ENCODE measurements around the gene CEMIP. TPM values are rescaled to one million over a fixed set of nuclear protein-coding genes. Genes with fewer than 3 reads are reported as not detected.
"Not testable (repeated sequence)": the region's sequence is repeated elsewhere in the genome, so short reads cannot be mapped to it uniquely, and the experiment has no call there.

The CEMIP gene
- total RNA-seq, 1 donor = 687 TPM

- DNase-seq (ENCODE audit: insufficient read length, low spot score, missing footprints) = no peak
- no peaks in the 10 kb centered on the region for H3K27me3 ChIP-seq (ENCODE audit: insufficient read depth, low read length)
- TF ChIP-seq CTCF (IDR thresholded peaks at IDR 0.05; ENCODE audit: extremely low read depth, low read depth, low read length) = no peak
- peaks cover 11% of the 10 kb centered on the region for H3K4me1 ChIP-seq (ENCODE audit: insufficient read depth, low read length)
- no peak overlapping the region for H3K4me2 ChIP-seq (ENCODE audit: insufficient read depth, low read length)
- H3K9me3 ChIP-seq (ENCODE audit: low read depth, low read length) = no peaks in the 10 kb centered on the region
- no peaks in the 10 kb centered on the region for H3K79me2 ChIP-seq (ENCODE audit: insufficient read depth, low read length)
- peaks cover 50% of the 10 kb centered on the region for H3K36me3 ChIP-seq (ENCODE audit: insufficient read depth, low read length)
- no peak overlapping the region for H3K27ac ChIP-seq (ENCODE audit: low read depth, low read length)
- peaks cover 26% of the 10 kb centered on the region for H4K20me1 ChIP-seq (ENCODE audit: insufficient read depth, low read length)
- no peak overlapping the region for H2AFZ ChIP-seq (ENCODE audit: low read length)
- no peak overlapping the region for H3K4me3 ChIP-seq (ENCODE audit: insufficient read depth, low read length)
Observed at GRCh38 chr15:80951941-80952340, 172.8 kb downstream of the CEMIP start.

- H3K4me3 ChIP-seq (ENCODE audit: insufficient read depth, low read length) = no peak overlapping the region
- H3K27me3 ChIP-seq (ENCODE audit: insufficient read depth, low read length) = no peaks in the 10 kb centered on the region
- H3K36me3 ChIP-seq (ENCODE audit: insufficient read depth, low read length) = peaks cover 36% of the 10 kb centered on the region
- no peaks in the 10 kb centered on the region for H3K9me3 ChIP-seq (ENCODE audit: low read depth, low read length)
- peaks cover 26% of the 10 kb centered on the region for H4K20me1 ChIP-seq (ENCODE audit: insufficient read depth, low read length)
- no peak for TF ChIP-seq CTCF (IDR thresholded peaks at IDR 0.05; ENCODE audit: extremely low read depth, low read depth, low read length)
- H2AFZ ChIP-seq (ENCODE audit: low read length) = no peak overlapping the region
- H3K4me1 ChIP-seq (ENCODE audit: insufficient read depth, low read length) = peaks cover 13% of the 10 kb centered on the region
- DNase-seq (ENCODE audit: insufficient read length, low spot score, missing footprints) = no peak
- no peaks in the 10 kb centered on the region for H3K79me2 ChIP-seq (ENCODE audit: insufficient read depth, low read length)
- no peak overlapping the region for H3K4me2 ChIP-seq (ENCODE audit: insufficient read depth, low read length)
- H3K27ac ChIP-seq (ENCODE audit: low read depth, low read length) = no peak overlapping the region
Observed at GRCh38 chr15:80953001-80953952, 174.1 kb downstream of the CEMIP start.

GRCh38 chr15:80953953-80954778 lies 175.0 kb downstream of the CEMIP start:
- DNase-seq (ENCODE audit: insufficient read length, low spot score, missing footprints) = peak; percentile 29

GRCh38 chr15:80955571-80956452 lies 176.6 kb downstream of the CEMIP start:
- not testable (repeated sequence) for H3K9me3 ChIP-seq (ENCODE audit: low read depth, low read length); DNase-seq (ENCODE audit: insufficient read length, low spot score, missing footprints); H2AFZ ChIP-seq (ENCODE audit: low read length); H3K4me3 ChIP-seq (ENCODE audit: insufficient read depth, low read length); H3K27me3 ChIP-seq (ENCODE audit: insufficient read depth, low read length); H3K79me2 ChIP-seq (ENCODE audit: insufficient read depth, low read length)
- Histone ChIP-seq H3K4me2 (ENCODE audit: insufficient read depth, low read length) (peak overlapping the region; percentile 10), H3K27ac (ENCODE audit: low read depth, low read length) (peak overlapping the region; percentile 42), H3K4me1 (ENCODE audit: insufficient read depth, low read length) (peaks cover 13% of the 10 kb centered on the region), H3K36me3 (ENCODE audit: insufficient read depth, low read length) (peaks cover 11% of the 10 kb centered on the region), H4K20me1 (ENCODE audit: insufficient read depth, low read length) (peaks cover 17% of the 10 kb centered on the region)

More at GRCh38 chr15:80953953-80954778, 175.0 kb downstream of the CEMIP start:
- Histone ChIP-seq H3K9me3 (ENCODE audit: low read depth, low read length) (no peaks in the 10 kb centered on the region), H2AFZ (ENCODE audit: low read length) (no peak overlapping the region), H3K79me2 (ENCODE audit: insufficient read depth, low read length) (no peaks in the 10 kb centered on the region), H4K20me1 (ENCODE audit: insufficient read depth, low read length) (peaks cover 26% of the 10 kb centered on the region), H3K36me3 (ENCODE audit: insufficient read depth, low read length) (peaks cover 27% of the 10 kb centered on the region), H3K4me3 (ENCODE audit: insufficient read depth, low read length) (no peak overlapping the region), H3K27ac (ENCODE audit: low read depth, low read length) (no peak overlapping the region), H3K4me1 (ENCODE audit: insufficient read depth, low read length) (peaks cover 13% of the 10 kb centered on the region), H3K4me2 (ENCODE audit: insufficient read depth, low read length) (no peak overlapping the region), H3K27me3 (ENCODE audit: insufficient read depth, low read length) (no peaks in the 10 kb centered on the region)
- no peak for TF ChIP-seq CTCF (IDR thresholded peaks at IDR 0.05; ENCODE audit: extremely low read depth, low read depth, low read length)
